Bronchial epithelial cell (primary cell): ENCODE results near the gene TMEM271. TPM values are rescaled to one million over a fixed set of nuclear protein-coding genes. Genes with fewer than 3 reads are reported as not detected.
"Not testable (repeated sequence)": the region's sequence is repeated elsewhere in the genome, so short reads cannot be mapped to it uniquely, and the experiment has no call there.

Source experiments
- DNase-seq: peaks from one replicate; pipeline ENCODE4 v3.0.0-alpha.2; 2010; ENCODE audit warnings: low read depth
- FAIRE-seq: peaks from 2 replicates; lab custom pipeline; 2011; peaks lifted over from hg19 to GRCh38; lab: Jason Lieb, UNC
- H3K27me3 ChIP-seq: 2 replicates; pipeline ENCODE4 v1.5.1; 2011; ENCODE audit warnings: low read length; ENCODE audit not compliant: control insufficient read depth, insufficient read depth
- H3K36me3 ChIP-seq: 2 replicates; pipeline ENCODE4 v1.5.1; 2011; ENCODE audit warnings: low read length; ENCODE audit not compliant: control insufficient read depth, insufficient read depth
- H3K4me3 ChIP-seq: 2 replicates; pipeline ENCODE4 v1.5.1; 2011; ENCODE audit warnings: mild to moderate bottlenecking, low read depth, low read length, control low read depth
- total RNA-seq: library from RNA; depleted of rRNA; stranded (reverse); fragments of >200 nt; gene quantifications from 2 replicates; pipeline ENCODE4 v1.2.1, GENCODE V29; 2014
- TF ChIP-seq, protein P1 (sequence below): IDR thresholded peaks from 2 replicates; pipeline ENCODE4 v1.5.1; 2011; ENCODE audit warnings: mild to moderate bottlenecking, moderate library complexity, low read length, control low read depth, inconsistent platforms; ENCODE audit not compliant: insufficient read depth, severe bottlenecking

TMEM271 gene
- total RNA-seq, 1 donor from 2014 or later: not detected

GRCh38 chr4:598925-599324 is 22.8 kb upstream of the TMEM271 start:
- no peak overlapping the region for H3K4me3 ChIP-seq
- no peaks in the 10 kb centered on the region for H3K27me3 ChIP-seq
- TF ChIP-seq, protein P1, sequence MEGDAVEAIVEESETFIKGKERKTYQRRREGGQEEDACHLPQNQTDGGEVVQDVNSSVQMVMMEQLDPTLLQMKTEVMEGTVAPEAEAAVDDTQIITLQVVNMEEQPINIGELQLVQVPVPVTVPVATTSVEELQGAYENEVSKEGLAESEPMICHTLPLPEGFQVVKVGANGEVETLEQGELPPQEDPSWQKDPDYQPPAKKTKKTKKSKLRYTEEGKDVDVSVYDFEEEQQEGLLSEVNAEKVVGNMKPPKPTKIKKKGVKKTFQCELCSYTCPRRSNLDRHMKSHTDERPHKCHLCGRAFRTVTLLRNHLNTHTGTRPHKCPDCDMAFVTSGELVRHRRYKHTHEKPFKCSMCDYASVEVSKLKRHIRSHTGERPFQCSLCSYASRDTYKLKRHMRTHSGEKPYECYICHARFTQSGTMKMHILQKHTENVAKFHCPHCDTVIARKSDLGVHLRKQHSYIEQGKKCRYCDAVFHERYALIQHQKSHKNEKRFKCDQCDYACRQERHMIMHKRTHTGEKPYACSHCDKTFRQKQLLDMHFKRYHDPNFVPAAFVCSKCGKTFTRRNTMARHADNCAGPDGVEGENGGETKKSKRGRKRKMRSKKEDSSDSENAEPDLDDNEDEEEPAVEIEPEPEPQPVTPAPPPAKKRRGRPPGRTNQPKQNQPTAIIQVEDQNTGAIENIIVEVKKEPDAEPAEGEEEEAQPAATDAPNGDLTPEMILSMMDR: no peak
- FAIRE-seq (no peak), DNase-seq (no peak)
- H3K36me3 ChIP-seq: no peaks in the 10 kb centered on the region

DNA sequence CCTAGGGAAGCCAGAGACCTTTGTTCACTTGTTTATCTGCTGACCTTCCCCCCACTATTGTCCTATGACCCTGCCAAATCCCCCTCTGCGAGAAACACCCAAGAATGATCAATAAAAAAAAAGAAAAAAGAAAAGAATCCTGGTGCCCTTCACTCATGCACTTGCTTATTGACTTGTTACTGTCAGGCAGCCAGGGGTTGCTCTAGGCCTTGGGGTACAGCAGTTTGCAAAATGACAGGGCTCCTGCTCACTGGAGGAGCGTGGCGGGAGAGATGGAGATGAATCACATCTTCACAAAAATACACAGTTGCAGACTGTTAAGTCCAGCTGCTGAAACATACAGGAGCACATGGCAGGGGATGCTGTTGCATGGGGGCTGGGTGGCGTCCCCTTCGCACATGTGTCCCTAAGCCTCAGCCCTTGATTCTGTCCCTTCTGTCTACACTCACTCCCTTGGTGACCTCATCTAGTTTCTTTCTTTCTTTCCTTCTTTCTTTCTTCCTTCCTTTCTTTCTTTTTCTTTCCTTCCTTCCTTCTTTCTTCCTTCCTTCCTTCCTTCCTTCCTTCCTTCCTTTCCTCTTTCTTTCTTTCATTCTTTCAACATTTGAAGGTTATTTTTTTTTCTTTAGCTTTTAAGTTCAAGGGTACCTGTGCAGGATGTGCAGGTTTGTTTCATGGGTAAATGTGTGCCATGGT is 16.9 kb upstream of the TMEM271 start:
- TF ChIP-seq, protein P1: no peak
- Histone ChIP-seq H3K27me3 (no peaks in the 10 kb centered on the region), H3K4me3 (no peak overlapping the region), H3K36me3 (no peaks in the 10 kb centered on the region)
- FAIRE-seq (no peak), DNase-seq (no peak)

- not testable (repeated sequence) for H3K27me3 ChIP-seq, FAIRE-seq, H3K4me3 ChIP-seq, H3K36me3 ChIP-seq, DNase-seq
Measured at GRCh38 chr4:592178-592577, 16.1 kb upstream of the TMEM271 start.

- Histone ChIP-seq H3K4me3 (no peak overlapping the region), H3K27me3 (no peaks in the 10 kb centered on the region), H3K36me3 (no peaks in the 10 kb centered on the region)
- FAIRE-seq: no peak
- TF ChIP-seq, protein P1: no peak
- no peak for DNase-seq
Measured at GRCh38 chr4:590313-590841, 14.3 kb upstream of the TMEM271 start.

DNA sequence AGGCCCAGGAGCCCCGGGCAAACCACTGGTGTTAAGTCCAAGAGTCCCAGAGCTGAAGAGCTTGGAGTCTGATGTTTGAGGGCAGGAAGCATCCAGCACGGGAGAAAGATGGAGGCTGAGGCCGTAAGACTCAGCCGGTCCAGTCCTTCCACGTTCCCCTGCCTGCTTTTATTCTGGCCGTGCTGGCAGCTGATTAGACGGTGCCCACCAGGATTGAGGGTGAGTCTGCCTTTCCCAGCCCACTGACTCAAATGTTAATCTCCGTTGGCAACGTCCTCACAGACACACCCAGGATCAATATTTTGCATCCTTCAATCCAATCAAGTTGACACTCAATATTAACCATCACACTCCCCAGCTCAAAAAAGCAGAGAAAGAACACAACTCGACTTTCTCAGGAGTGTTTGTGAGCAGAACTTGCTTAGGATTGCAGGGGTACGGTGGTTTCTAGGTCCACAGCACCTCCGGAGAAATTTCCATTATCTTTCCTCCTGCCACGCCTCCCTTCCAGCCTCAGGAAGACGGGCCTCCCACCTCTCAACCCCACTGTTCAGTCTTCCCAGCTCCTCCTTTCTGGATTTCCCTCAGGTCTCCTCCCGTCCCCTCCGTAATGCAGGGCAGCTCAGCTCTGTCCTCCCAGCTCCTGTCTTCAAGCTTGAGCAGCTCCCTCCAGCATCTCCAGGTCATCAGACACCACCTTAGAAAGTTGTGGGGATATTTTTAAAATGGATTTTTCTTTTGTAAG is 13.3 kb upstream of the TMEM271 start:
- FAIRE-seq: no peak
- no peak for DNase-seq

More for the DNA sequence above, 13.3 kb upstream of the TMEM271 start:
- Histone ChIP-seq H3K27me3 (no peaks in the 10 kb centered on the region), H3K36me3 (no peaks in the 10 kb centered on the region), H3K4me3 (no peak overlapping the region)
- TF ChIP-seq, protein P1: no peak
